DND-41 (cell line): ENCODE measurements around the gene CHCHD3.

Experiments used
- ATAC-seq: fragments of 200-7000 bp; cut with Tn5 transposase; 3 replicates; pipeline ENCODE4 v1.9.1; 2021; ENCODE audit warnings: low read depth; ENCODE audit not compliant: insufficient read depth
- DNase-seq: peaks from one replicate; pipeline ENCODE4 v3.0.0-alpha.2; 2020
- H2AFZ ChIP-seq: 2 replicates; pipeline ENCODE4 v1.6.0; 2012; ENCODE audit warnings: low read depth, low read length
- H3K27ac ChIP-seq: 2 replicates; pipeline ENCODE4 v1.5.1; 2012; ENCODE audit warnings: low read length, inconsistent platforms
- H3K27me3 ChIP-seq: fragments of 200-600 bp; sonication (generic); 2 replicates; pipeline ENCODE4 v1.6.0; 2012; ENCODE audit warnings: low read length, mild to moderate bottlenecking, inconsistent platforms; ENCODE audit not compliant: insufficient read depth, poor library complexity
- H3K36me3 ChIP-seq: 2 replicates; pipeline ENCODE4 v1.5.1; 2012; ENCODE audit warnings: low read length, inconsistent platforms; ENCODE audit not compliant: insufficient read depth
- H3K4me1 ChIP-seq: 2 replicates; pipeline ENCODE4 v1.5.1; 2012; ENCODE audit warnings: mild to moderate bottlenecking, low read length; ENCODE audit not compliant: insufficient read depth
- H3K4me2 ChIP-seq: 2 replicates; pipeline ENCODE4 v1.6.0; 2012; ENCODE audit warnings: mild to moderate bottlenecking, moderate library complexity, low read length, inconsistent platforms; ENCODE audit not compliant: insufficient read depth
- H3K4me3 ChIP-seq, 2 experiments: fragments of 200-600 bp in 1 of 2; shearing (Covaris generic) in 1 of 2; 2 replicates each; pipeline ENCODE4 v1.5.1; 2012 to 2016; ENCODE audit warnings: inconsistent platforms in 2 of 2, low read length in 2 of 2, mild to moderate bottlenecking in 2 of 2, low read depth in 1 of 2, moderate library complexity in 1 of 2
- H3K79me2 ChIP-seq: 2 replicates; pipeline ENCODE4 v1.6.0; 2012; ENCODE audit warnings: low read length, inconsistent platforms; ENCODE audit not compliant: insufficient read depth
- H3K9ac ChIP-seq: 2 replicates; pipeline ENCODE4 v1.6.0; 2012; ENCODE audit warnings: low read depth, mild to moderate bottlenecking, inconsistent platforms, low read length, moderate library complexity
- H3K9me3 ChIP-seq: 2 replicates; pipeline ENCODE4 v1.5.1; 2012; ENCODE audit warnings: low read length, moderate library complexity, mild to moderate bottlenecking, inconsistent platforms; ENCODE audit not compliant: insufficient read depth, severe bottlenecking
- H4K20me1 ChIP-seq: 2 replicates; pipeline ENCODE4 v1.6.0; 2012; ENCODE audit warnings: low read length; ENCODE audit not compliant: insufficient read depth
- EZH2 ChIP-seq: IDR thresholded peaks from 3 replicates; pipeline ENCODE4 v1.6.1; 2012; ENCODE audit warnings: borderline replicate concordance, low read depth, mild to moderate bottlenecking, moderate library complexity, low read length, inconsistent platforms; ENCODE audit not compliant: severe bottlenecking
- TF ChIP-seq, protein P1 (sequence below): IDR thresholded peaks from 2 replicates; pipeline ENCODE4 v1.5.1; 2012; ENCODE audit warnings: borderline replicate concordance, low read length, moderate library complexity, mild to moderate bottlenecking; ENCODE audit not compliant: poor library complexity, severe bottlenecking; ENCODE audit errors: extremely low read depth

The CHCHD3 gene

DNA sequence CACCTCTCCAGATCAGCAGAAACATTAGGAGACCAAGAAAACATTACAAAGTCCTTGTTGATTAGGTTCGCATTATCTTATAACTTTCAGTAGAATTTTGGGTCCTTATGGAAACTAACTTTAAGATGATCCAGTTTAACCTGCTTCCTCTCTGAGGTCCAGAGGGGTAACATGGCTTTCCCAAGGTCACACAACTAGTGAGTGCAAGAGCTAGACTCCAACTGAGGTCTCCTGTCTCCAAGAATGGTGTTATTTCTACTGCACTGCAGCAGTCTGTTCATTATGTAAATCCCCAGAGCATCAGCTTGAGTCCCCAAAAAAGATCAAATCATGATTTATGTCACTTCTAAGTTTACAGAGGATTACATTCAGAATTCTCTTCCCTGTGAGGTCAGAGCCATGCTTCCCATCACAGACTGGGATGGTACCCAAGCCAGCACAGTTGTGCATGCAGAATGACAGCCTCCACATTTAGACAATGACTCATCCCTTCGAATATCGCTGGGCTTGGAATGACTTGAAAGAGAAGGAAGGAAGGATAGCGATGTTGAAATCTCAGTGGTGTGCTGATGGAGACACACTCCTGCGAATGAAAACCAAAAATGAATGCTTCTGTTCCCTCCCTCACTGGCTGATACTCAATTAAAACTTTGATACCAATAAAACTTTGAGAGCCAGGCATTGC is 342.5 kb downstream of the CHCHD3 start:
- H3K79me2 ChIP-seq: no peaks in the 10 kb centered on the region
- no peaks in the 10 kb centered on the region for H3K36me3 ChIP-seq
- H2AFZ ChIP-seq: no peak overlapping the region
- H4K20me1 ChIP-seq: no peaks in the 10 kb centered on the region
- no peaks in the 10 kb centered on the region for H3K27me3 ChIP-seq
- no peak overlapping the region for H3K4me2 ChIP-seq
- no peak for DNase-seq
- H3K4me1 ChIP-seq: no peaks in the 10 kb centered on the region
- ATAC-seq: no peak
- peaks cover 6% of the 10 kb centered on the region for H3K9me3 ChIP-seq
- TF ChIP-seq, protein P1, sequence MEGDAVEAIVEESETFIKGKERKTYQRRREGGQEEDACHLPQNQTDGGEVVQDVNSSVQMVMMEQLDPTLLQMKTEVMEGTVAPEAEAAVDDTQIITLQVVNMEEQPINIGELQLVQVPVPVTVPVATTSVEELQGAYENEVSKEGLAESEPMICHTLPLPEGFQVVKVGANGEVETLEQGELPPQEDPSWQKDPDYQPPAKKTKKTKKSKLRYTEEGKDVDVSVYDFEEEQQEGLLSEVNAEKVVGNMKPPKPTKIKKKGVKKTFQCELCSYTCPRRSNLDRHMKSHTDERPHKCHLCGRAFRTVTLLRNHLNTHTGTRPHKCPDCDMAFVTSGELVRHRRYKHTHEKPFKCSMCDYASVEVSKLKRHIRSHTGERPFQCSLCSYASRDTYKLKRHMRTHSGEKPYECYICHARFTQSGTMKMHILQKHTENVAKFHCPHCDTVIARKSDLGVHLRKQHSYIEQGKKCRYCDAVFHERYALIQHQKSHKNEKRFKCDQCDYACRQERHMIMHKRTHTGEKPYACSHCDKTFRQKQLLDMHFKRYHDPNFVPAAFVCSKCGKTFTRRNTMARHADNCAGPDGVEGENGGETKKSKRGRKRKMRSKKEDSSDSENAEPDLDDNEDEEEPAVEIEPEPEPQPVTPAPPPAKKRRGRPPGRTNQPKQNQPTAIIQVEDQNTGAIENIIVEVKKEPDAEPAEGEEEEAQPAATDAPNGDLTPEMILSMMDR: no peak
- TF ChIP-seq EZH2: no peak
- no peak overlapping the region for H3K4me3 ChIP-seq
- H3K9ac ChIP-seq: no peak overlapping the region
- H3K27ac ChIP-seq: no peak overlapping the region

DNA sequence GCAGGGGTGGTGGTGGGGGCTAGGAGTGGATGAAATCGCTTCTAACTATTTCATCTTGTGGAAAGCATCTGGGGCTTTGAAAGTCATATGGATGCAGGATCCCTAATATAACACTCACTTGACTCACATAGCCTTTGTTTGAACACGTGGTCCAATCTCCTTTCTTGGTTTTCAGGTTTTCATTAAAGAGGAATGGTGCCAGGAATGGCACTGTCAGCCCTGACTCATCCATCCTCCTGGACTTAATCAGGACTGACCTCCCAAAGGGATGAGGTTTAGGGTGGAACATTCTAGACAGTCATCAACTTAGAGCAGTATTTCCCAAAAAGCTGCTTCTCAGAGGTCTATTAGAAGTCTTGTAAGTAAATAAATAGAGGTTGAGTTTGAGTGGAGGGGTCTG is 343.6 kb downstream of the CHCHD3 start:
- no peak overlapping the region for H2AFZ ChIP-seq
- TF ChIP-seq, protein P1: no peak
- TF ChIP-seq EZH2: no peak
- no peak overlapping the region for H3K4me3 ChIP-seq
- DNase-seq (no peak), ATAC-seq (no peak)
- no peaks in the 10 kb centered on the region for H3K79me2 ChIP-seq
- no peaks in the 10 kb centered on the region for H4K20me1 ChIP-seq
- H3K9ac ChIP-seq: no peak overlapping the region
- no peak overlapping the region for H3K4me2 ChIP-seq
- H3K9me3 ChIP-seq: no peaks in the 10 kb centered on the region
- no peaks in the 10 kb centered on the region for H3K36me3 ChIP-seq
- H3K4me1 ChIP-seq: no peaks in the 10 kb centered on the region
- no peak overlapping the region for H3K27ac ChIP-seq
- no peaks in the 10 kb centered on the region for H3K27me3 ChIP-seq

DNA sequence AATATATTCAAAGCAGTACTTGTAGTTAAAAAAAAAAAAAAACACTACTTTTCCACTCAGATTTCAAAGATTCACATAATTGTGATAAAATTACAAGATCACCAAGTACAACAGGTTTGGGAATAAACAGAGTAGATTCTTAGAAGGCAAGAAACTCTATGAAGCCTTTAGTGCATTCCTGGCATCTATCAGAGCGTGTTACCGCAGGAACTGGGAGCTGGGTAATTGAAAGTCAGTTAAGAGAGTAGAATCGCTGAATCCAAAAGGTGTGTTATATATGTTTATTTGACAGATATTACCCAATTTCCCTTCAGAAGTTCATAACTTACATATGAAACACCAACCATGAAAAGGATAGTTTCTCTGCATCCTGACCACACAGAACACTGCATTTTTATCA is 346.4 kb downstream of the CHCHD3 start:
- TF ChIP-seq, protein P1: no peak
- TF ChIP-seq EZH2: no peak
- H3K9ac ChIP-seq: no peak overlapping the region
- H3K4me2 ChIP-seq: no peak overlapping the region
- no peaks in the 10 kb centered on the region for H3K27me3 ChIP-seq
- H3K79me2 ChIP-seq: no peaks in the 10 kb centered on the region
- H3K4me1 ChIP-seq: no peaks in the 10 kb centered on the region
- no peaks in the 10 kb centered on the region for H3K9me3 ChIP-seq
- H2AFZ ChIP-seq: no peak overlapping the region
- no peaks in the 10 kb centered on the region for H3K36me3 ChIP-seq
- DNase-seq (no peak), ATAC-seq (no peak)
- H3K27ac ChIP-seq: no peak overlapping the region
- H4K20me1 ChIP-seq: no peaks in the 10 kb centered on the region
- no peak overlapping the region for H3K4me3 ChIP-seq
